Measurements from ENCODE around the gene PPM1H.

- TF ChIP-seq GABPA (IDR thresholded peaks at IDR 0.05 in 1 of 2, conservative IDR thresholded peaks at IDR 0.05 in 1 of 2) = no peak
- no peak for TF ChIP-seq CTCF (IDR thresholded peaks at IDR 0.05; ENCODE audit: low read depth, low read length, missing input control)
- no peak for TF ChIP-seq JUND (IDR thresholded peaks at IDR 0.05)
- no peak for TF ChIP-seq TAF1 (conservative IDR thresholded peaks at IDR 0.05)
- TF ChIP-seq REST (IDR thresholded peaks at IDR 0.05) = no peak
- no peak for TF ChIP-seq NR2F2 (IDR thresholded peaks at IDR 0.05)
- TF ChIP-seq HNF4G (IDR thresholded peaks at IDR 0.05) = no peak
- TF ChIP-seq RAD21 (IDR thresholded peaks at IDR 0.05) = no peak
- no peak for TF ChIP-seq MAX (IDR thresholded peaks at IDR 0.05)
- no peak for TF ChIP-seq EGR1 (IDR thresholded peaks at IDR 0.05; ENCODE audit: low read depth in 2 of 2)
- no peak for TF ChIP-seq ZBTB33 (IDR thresholded peaks at IDR 0.05)
- no peak for TF ChIP-seq YY1 (IDR thresholded peaks at IDR 0.05)
These were observed 316.6 kb downstream of the PPM1H start for GRCh38 chr12:62618319-62618718.

All from liver (tissue), 3 donors.